PC-9 (cell line): ENCODE measurements around the gene WDR48.

Experiments
- EZH2 ChIP-seq: fragments of 200-600 bp; sonication (generic); IDR thresholded peaks from 2 replicates; pipeline ENCODE4 v1.8.0; 2017; ENCODE audit warnings: antibody characterized with exemption, low read depth
- TF ChIP-seq, protein P1 (sequence below): fragments of 200-600 bp; sonication (generic); conservative IDR thresholded peaks from 2 replicates; pipeline ENCODE4 v1.6.1; 2017; ENCODE audit warnings: mixed run types, antibody characterized with exemption, mild to moderate bottlenecking, moderate library complexity

DNA sequence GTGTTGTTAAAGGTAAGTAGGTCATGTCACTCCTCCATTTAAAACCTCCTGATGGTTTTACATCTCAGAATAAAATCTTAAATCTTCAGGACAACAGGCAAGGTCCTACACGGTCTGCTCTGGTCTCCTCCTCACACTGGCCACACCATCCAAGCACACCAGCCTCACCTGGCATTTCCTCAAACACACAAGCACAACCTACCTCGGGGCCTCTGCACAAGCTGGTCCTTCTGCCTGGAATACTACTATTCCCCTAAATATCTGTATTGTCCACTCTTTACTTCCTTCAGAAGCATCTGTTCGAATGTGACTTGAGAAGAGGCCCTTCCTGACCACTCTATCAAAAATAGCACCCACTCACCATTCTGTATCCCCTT lies 53.9 kb downstream of the WDR48 start:
- TF ChIP-seq, protein P1, sequence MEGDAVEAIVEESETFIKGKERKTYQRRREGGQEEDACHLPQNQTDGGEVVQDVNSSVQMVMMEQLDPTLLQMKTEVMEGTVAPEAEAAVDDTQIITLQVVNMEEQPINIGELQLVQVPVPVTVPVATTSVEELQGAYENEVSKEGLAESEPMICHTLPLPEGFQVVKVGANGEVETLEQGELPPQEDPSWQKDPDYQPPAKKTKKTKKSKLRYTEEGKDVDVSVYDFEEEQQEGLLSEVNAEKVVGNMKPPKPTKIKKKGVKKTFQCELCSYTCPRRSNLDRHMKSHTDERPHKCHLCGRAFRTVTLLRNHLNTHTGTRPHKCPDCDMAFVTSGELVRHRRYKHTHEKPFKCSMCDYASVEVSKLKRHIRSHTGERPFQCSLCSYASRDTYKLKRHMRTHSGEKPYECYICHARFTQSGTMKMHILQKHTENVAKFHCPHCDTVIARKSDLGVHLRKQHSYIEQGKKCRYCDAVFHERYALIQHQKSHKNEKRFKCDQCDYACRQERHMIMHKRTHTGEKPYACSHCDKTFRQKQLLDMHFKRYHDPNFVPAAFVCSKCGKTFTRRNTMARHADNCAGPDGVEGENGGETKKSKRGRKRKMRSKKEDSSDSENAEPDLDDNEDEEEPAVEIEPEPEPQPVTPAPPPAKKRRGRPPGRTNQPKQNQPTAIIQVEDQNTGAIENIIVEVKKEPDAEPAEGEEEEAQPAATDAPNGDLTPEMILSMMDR, result no peak
- TF ChIP-seq EZH2, result no peak
